Ovary (tissue), 9 donors: ENCODE results near the gene AKNA. TPM values are rescaled to one million over a fixed set of nuclear protein-coding genes. Genes with fewer than 3 reads are reported as not detected.
A peak's percentile ranks its signal among the peaks of the same experiment; 100 is the strongest.

ENCODE experiments used
- DNase-seq, 5 donors: peaks; one replicate each; pipeline ENCODE4 v3.0.0-alpha.2; 2019 to 2020
- H3K27ac ChIP-seq, 2 donors: fragments of 200-600 bp; one replicate each; pipeline versions ENCODE4 v1.5.1 to v1.8.0; 2019 to 2022
- H3K27me3 ChIP-seq: fragments of 200-600 bp; one replicate; pipeline ENCODE4 v1.8.0; 2022
- H3K36me3 ChIP-seq: fragments of 200-600 bp; sonication (generic); one replicate; pipeline ENCODE4 v1.5.1; 2019
- H3K4me1 ChIP-seq: one replicate; pipeline ENCODE4 v1.8.1; 2013; ENCODE audit warnings: mild to moderate bottlenecking, moderate library complexity; ENCODE audit not compliant: insufficient read depth
- H3K4me3 ChIP-seq: fragments of 200-600 bp; sonication (generic); one replicate; pipeline ENCODE4 v1.5.1; 2017
- H3K9me3 ChIP-seq, 2 donors: fragments of 200-600 bp in 1 of 2; sonication (generic) in 1 of 2; one replicate each; pipeline versions ENCODE4 v1.5.1 to v1.8.1; 2013 to 2019; ENCODE audit warnings: mild to moderate bottlenecking in 1 of 2, moderate library complexity in 1 of 2
- EP300 ChIP-seq: sonication (generic); formaldehyde crosslinking; IDR thresholded peaks from one replicate; pipeline ENCODE4 v1.6.1; 2017; ENCODE audit warnings: antibody characterized with exemption
- POLR2A ChIP-seq: fragments of 450-650 bp; IDR thresholded peaks from one replicate; pipeline ENCODE4 v1.6.1; 2017; ENCODE audit warnings: antibody characterized with exemption, mild to moderate bottlenecking, moderate library complexity
- WGBS, 3 donors: extraction: QIAGEN DNeasy Blood & Tissue Kit in 1 of 3; methylation state at CpG; one replicate each; pipeline versions ENCODE4 v1.1.5 to v1.1.7; 2013 to 2017; 5-methylcytosine and 5-hydroxymethylcytosine counted together
- intact Hi-C, 4 donors: fragments of 100-400 bp; cut with DNase I; formaldehyde crosslinking; loops; one replicate each; pipeline versions ENCODE4 v1.11.0 to v1.15.1; 2022 to 2023
- polyA plus RNA-seq, 2 donors: library from polyadenylated mRNA; stranded (reverse); fragments of 200-250 nt in 1 of 2; fragments of 350-450 nt in 1 of 2; fragmentation: Illumina TruSeq in 1 of 2; extraction: RNeasy Lipid Tissue Mini Kit (QIAGEN cat#74804) in 1 of 2; gene quantifications; one replicate each; pipeline ENCODE4 v1.2.3, GENCODE V29; 2013 to 2014
- total RNA-seq, 7 donors: library from RNA; depleted of rRNA in 2 of 7; stranded (reverse); fragments of >200 nt in 2 of 7; fragmentation: NEBNext Ultra II Directional in 3 of 7; extraction: Animal tissue kit (Norgen Biotek cat#: 25700) in 3 of 7; gene quantifications; one replicate each; pipeline versions ENCODE4 v1.1.0 to v1.2.4, GENCODE V29; 2016 to 2023
- TF ChIP-seq, protein P1 (sequence below), 3 donors: fragments of 450-650 bp in 2 of 3; fragments of 200-600 bp in 1 of 3; IDR thresholded peaks; one replicate each; pipeline versions ENCODE4 v1.5.1 to v1.8.0; 2016 to 2022; ENCODE audit warnings: antibody characterized with exemption in 3 of 3, mild to moderate bottlenecking in 1 of 3
- donor health status: DM: no; HTN: no; CAD: no; lungs with moderate emphysema.
- donor health status: DM: no; HTN: no; CAD: no.
- donor health status: Bipolar disorder and iron deficiency.
- donor health status: DM: yes; HTN: yes; CAD: no.
- donor health status: DM: no; HTN: no; CAD: no.
- donor health status: DM: yes; HTN: yes; CAD: no.

Gene AKNA
- total and polyA plus RNA-seq, 9 donors, result 12.9 to 123 (median 36.4) TPM

- Histone ChIP-seq H3K36me3 (no peaks in the 10 kb centered on the region), H3K27ac (no peak overlapping the region), H3K4me3 (no peak overlapping the region), H3K27me3 (no peaks in the 10 kb centered on the region), H3K4me1 (peaks cover 2% of the 10 kb centered on the region), H3K9me3 (no peaks in the 10 kb centered on the region)
- intact Hi-C loops, result no loop called here
- WGBS, 3 donors, result 73 to 84% (median 80%) methylated on average over 8 of the region's 8 CpGs
- TF ChIP-seq EP300, result no peak
- no peak for TF ChIP-seq POLR2A
- TF ChIP-seq, protein P1, sequence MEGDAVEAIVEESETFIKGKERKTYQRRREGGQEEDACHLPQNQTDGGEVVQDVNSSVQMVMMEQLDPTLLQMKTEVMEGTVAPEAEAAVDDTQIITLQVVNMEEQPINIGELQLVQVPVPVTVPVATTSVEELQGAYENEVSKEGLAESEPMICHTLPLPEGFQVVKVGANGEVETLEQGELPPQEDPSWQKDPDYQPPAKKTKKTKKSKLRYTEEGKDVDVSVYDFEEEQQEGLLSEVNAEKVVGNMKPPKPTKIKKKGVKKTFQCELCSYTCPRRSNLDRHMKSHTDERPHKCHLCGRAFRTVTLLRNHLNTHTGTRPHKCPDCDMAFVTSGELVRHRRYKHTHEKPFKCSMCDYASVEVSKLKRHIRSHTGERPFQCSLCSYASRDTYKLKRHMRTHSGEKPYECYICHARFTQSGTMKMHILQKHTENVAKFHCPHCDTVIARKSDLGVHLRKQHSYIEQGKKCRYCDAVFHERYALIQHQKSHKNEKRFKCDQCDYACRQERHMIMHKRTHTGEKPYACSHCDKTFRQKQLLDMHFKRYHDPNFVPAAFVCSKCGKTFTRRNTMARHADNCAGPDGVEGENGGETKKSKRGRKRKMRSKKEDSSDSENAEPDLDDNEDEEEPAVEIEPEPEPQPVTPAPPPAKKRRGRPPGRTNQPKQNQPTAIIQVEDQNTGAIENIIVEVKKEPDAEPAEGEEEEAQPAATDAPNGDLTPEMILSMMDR (IDR thresholded peaks at IDR 0.05), result no peak
- DNase-seq, result peak in 3 of 5 donors; percentile 2 to 7 (median 4)
Observed at GRCh38 chr9:114318416-114318815, 69.4 kb downstream of the AKNA start.

- TF ChIP-seq, protein P1 (IDR thresholded peaks at IDR 0.05), result no peak
- TF ChIP-seq POLR2A (no peak), EP300 (no peak)
- H3K27me3 ChIP-seq, result no peaks in the 10 kb centered on the region
- no peak overlapping the region for H3K4me3 ChIP-seq
Observed at GRCh38 chr9:114317665-114318357, 70.0 kb downstream of the AKNA start.

DNA sequence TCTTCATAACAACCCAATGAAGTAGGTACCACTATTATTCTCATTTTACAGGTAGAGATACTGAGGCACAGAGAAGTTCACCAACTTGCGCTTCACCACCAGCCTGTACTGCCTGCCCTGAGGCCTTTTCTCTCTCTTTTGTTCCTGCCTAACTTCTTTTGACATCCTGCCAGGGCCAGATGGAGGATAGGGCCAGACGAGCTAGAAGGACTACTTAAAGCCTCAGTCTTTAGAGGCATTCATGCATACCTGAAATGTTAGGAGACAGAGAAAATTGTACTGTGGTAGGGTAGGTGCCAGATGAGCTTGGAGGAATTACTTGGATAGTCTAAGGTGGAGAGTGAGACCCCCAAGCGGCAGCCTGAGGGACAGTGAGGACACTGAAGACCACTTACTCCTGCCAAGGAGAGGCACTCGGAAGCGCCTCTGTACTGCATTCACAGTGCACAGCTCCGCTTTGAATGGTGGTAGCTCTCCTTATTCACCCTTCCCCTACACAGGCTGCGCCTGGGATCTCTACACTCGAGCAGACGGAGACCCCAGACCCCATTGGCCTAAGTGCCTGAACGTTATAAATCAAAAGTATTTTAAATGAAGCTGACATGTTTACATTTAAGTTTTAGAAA is 71.1 kb downstream of the AKNA start:
- 71 to 75% (median 74%) methylated on average over 10 of the region's 10 CpGs for WGBS, 3 donors
- no peaks in the 10 kb centered on the region for H3K36me3 ChIP-seq
- intact Hi-C loops, result no loop called here
- TF ChIP-seq, protein P1 (IDR thresholded peaks at IDR 0.05), result no peak
- TF ChIP-seq POLR2A (no peak), EP300 (no peak)
- no peaks in the 10 kb centered on the region for H3K27me3 ChIP-seq
- H3K9me3 ChIP-seq, result no peaks in the 10 kb centered on the region
- no peak overlapping the region for H3K4me3 ChIP-seq
- H3K4me1 ChIP-seq, result no peaks in the 10 kb centered on the region
- no peak overlapping the region for H3K27ac ChIP-seq
- DNase-seq, result peak in 4 of 5 donors; percentile 4 to 17 (median 6)

More at GRCh38 chr9:114317665-114318357, 70.0 kb downstream of the AKNA start:
- Histone ChIP-seq H3K27ac (no peak overlapping the region), H3K36me3 (no peaks in the 10 kb centered on the region), H3K9me3 (no peaks in the 10 kb centered on the region), H3K4me1 (peaks cover 2% of the 10 kb centered on the region)
- intact Hi-C loops, result no loop called here
- 79 to 86% (median 82%) methylated on average over 8 of the region's 8 CpGs for WGBS, 3 donors
- peak in 2 of 5 donors; percentile 2 to 4 for DNase-seq

DNA sequence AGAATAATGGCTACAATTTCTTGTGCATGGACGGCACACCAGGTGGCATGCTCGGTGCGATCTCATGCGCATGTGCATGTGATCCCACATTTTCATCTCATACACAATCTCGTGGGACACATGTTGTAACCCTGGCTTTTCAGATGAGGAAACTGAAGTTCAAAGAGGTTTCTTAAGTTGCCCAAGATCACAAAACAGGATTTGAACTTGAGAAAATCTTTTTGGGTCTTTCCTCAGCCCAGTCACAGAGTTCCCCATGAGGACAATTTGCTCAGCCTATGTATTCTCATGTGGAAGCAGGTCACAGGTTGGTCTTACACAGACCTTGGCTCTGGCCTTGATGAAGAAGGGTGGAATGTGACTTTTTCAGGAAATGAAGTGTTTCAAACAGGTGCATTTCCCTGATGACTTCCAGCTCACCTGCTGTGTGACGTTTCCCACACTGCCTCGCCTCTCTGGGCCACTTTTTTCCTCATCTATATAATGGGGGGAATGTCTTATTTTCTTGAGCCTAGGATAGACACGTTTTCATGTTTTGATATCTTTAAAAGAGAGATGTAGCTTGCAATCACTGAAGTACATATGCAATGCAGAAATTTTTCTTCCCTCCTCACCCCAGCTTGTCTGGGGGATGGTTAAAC is 71.9 kb downstream of the AKNA start:
- peak in 2 of 5 donors; percentile 1 to 6 for DNase-seq
- intact Hi-C loops, result no loop called here
- TF ChIP-seq EP300, result no peak
- TF ChIP-seq, protein P1 (IDR thresholded peaks at IDR 0.05), result no peak
- no peak for TF ChIP-seq POLR2A
- Histone ChIP-seq H3K36me3 (no peaks in the 10 kb centered on the region), H3K4me1 (no peaks in the 10 kb centered on the region), H3K27ac (no peak overlapping the region), H3K27me3 (no peaks in the 10 kb centered on the region), H3K9me3 (no peaks in the 10 kb centered on the region), H3K4me3 (no peak overlapping the region)
- WGBS, 3 donors, result 66 to 81% (median 78%) methylated on average over 8 of the region's 8 CpGs
